HEK293 (cell line): ENCODE results near the gene ELAVL2.

Experiments
- PRDM1 ChIP-seq: fragments of 450-650 bp; formaldehyde crosslinking; IDR thresholded peaks from 2 replicates; pipeline ENCODE4; 2016; ENCODE audit warnings: missing biosample characterization, missing genetic modification characterization
- YY1 ChIP-seq: fragments of 450-650 bp; formaldehyde crosslinking; IDR thresholded peaks from 2 replicates; pipeline ENCODE4 v1.5.1; 2018; ENCODE audit warnings: missing biosample characterization, missing genetic modification characterization
- TF ChIP-seq, protein P1 (sequence below): fragments of 450-650 bp; formaldehyde crosslinking; IDR thresholded peaks from 2 replicates; pipeline ENCODE4 v1.5.1; 2016; ENCODE audit warnings: missing biosample characterization, missing genetic modification characterization
- TF ChIP-seq, protein P2 (sequence below): fragments of 450-650 bp; formaldehyde crosslinking; IDR thresholded peaks from 2 replicates; pipeline ENCODE4 v1.5.1; 2016; ENCODE audit warnings: missing biosample characterization, missing genetic modification characterization

DNA sequence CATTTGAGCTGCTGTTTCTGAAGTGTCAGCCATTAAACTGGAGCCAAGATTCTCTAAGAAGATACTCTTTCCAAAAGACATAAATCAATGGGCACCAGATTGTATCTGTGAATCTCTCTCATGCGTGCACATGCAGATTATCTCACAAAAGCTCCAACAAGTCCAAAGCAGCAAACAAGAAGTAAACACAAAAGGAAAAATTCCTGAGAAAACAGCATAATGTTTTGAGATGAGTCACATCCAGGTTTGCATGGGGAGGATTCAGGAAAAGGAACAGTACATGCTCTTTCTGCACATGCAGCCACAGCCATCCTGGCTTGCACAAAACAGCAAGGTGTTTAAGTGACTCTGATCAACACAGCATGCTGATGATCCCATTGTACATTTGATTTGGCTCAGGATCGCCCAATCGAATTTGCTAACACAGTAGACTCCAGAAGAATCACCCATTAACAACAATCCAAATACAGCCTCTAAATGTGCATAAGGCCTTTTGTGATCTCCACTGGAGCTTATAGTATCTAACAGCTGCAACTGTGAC is 143.1 kb downstream of the ELAVL2 start:
- TF ChIP-seq, protein P1, sequence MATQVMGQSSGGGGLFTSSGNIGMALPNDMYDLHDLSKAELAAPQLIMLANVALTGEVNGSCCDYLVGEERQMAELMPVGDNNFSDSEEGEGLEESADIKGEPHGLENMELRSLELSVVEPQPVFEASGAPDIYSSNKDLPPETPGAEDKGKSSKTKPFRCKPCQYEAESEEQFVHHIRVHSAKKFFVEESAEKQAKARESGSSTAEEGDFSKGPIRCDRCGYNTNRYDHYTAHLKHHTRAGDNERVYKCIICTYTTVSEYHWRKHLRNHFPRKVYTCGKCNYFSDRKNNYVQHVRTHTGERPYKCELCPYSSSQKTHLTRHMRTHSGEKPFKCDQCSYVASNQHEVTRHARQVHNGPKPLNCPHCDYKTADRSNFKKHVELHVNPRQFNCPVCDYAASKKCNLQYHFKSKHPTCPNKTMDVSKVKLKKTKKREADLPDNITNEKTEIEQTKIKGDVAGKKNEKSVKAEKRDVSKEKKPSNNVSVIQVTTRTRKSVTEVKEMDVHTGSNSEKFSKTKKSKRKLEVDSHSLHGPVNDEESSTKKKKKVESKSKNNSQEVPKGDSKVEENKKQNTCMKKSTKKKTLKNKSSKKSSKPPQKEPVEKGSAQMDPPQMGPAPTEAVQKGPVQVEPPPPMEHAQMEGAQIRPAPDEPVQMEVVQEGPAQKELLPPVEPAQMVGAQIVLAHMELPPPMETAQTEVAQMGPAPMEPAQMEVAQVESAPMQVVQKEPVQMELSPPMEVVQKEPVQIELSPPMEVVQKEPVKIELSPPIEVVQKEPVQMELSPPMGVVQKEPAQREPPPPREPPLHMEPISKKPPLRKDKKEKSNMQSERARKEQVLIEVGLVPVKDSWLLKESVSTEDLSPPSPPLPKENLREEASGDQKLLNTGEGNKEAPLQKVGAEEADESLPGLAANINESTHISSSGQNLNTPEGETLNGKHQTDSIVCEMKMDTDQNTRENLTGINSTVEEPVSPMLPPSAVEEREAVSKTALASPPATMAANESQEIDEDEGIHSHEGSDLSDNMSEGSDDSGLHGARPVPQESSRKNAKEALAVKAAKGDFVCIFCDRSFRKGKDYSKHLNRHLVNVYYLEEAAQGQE (tag by site-specific recombination) = no peak
- TF ChIP-seq, protein P2, sequence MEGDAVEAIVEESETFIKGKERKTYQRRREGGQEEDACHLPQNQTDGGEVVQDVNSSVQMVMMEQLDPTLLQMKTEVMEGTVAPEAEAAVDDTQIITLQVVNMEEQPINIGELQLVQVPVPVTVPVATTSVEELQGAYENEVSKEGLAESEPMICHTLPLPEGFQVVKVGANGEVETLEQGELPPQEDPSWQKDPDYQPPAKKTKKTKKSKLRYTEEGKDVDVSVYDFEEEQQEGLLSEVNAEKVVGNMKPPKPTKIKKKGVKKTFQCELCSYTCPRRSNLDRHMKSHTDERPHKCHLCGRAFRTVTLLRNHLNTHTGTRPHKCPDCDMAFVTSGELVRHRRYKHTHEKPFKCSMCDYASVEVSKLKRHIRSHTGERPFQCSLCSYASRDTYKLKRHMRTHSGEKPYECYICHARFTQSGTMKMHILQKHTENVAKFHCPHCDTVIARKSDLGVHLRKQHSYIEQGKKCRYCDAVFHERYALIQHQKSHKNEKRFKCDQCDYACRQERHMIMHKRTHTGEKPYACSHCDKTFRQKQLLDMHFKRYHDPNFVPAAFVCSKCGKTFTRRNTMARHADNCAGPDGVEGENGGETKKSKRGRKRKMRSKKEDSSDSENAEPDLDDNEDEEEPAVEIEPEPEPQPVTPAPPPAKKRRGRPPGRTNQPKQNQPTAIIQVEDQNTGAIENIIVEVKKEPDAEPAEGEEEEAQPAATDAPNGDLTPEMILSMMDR (tag by site-specific recombination) = no peak
- TF ChIP-seq PRDM1 (tag by site-specific recombination) (no peak), YY1 (tag by site-specific recombination) (no peak)
